H9 (cell line): Measurements from ENCODE around the gene PER2. TPM values are rescaled to one million over a fixed set of nuclear protein-coding genes. Genes with fewer than 3 reads are reported as not detected.

Source experiments
- DNase-seq: peaks from one replicate; pipeline ENCODE4 v3.0.0-alpha.2; 2017
- H2AFZ ChIP-seq: one replicate; pipeline ENCODE4 v1.6.1; 2013; ENCODE audit warnings: mild to moderate bottlenecking, low read length, control low read depth, moderate library complexity
- H2AK5ac ChIP-seq: 2 replicates; pipeline ENCODE4 v1.6.1; 2013; ENCODE audit warnings: low read length, control low read depth, mixed read lengths; ENCODE audit not compliant: insufficient read length
- H2BK120ac ChIP-seq: one replicate; pipeline ENCODE4 v1.6.1; 2013; ENCODE audit warnings: low read depth, mild to moderate bottlenecking, low read length, control low read depth, inconsistent platforms; ENCODE audit not compliant: poor library complexity, severe bottlenecking
- H2BK12ac ChIP-seq: 2 replicates; pipeline ENCODE4 v1.6.1; 2013; ENCODE audit warnings: low read length, control low read depth, mixed read lengths, low read depth; ENCODE audit not compliant: insufficient read length
- H2BK15ac ChIP-seq: 2 replicates; pipeline ENCODE4 v1.6.1; 2013; ENCODE audit warnings: low read depth, low read length, control low read depth
- H2BK20ac ChIP-seq: one replicate; pipeline ENCODE4 v1.6.1; 2013; ENCODE audit warnings: low read depth, mild to moderate bottlenecking, low read length, control low read depth, inconsistent platforms; ENCODE audit not compliant: poor library complexity, severe bottlenecking
- H2BK5ac ChIP-seq: 2 replicates; pipeline ENCODE4 v1.6.1; 2013; ENCODE audit warnings: low read length, control low read depth, mixed read lengths; ENCODE audit not compliant: insufficient read length
- H3K14ac ChIP-seq: 2 replicates; pipeline ENCODE4 v1.6.1; 2013; ENCODE audit warnings: low read length, control low read depth; ENCODE audit not compliant: insufficient read depth
- H3K18ac ChIP-seq: 2 replicates; pipeline ENCODE4 v1.6.1; 2013; ENCODE audit warnings: low read depth, mild to moderate bottlenecking, mixed read lengths, low read length, control low read depth; ENCODE audit not compliant: insufficient read length
- H3K23ac ChIP-seq: 2 replicates; pipeline ENCODE4 v1.6.1; 2013; ENCODE audit warnings: low read length, control low read depth, mixed read lengths, low read depth; ENCODE audit not compliant: insufficient read length
- H3K23me2 ChIP-seq: 2 replicates; pipeline ENCODE4 v1.6.1; 2013; ENCODE audit warnings: low read depth, mild to moderate bottlenecking, mixed read lengths, low read length, control low read depth; ENCODE audit not compliant: insufficient read length, poor library complexity, severe bottlenecking
- H3K27ac ChIP-seq: 2 replicates; pipeline ENCODE4 v1.5.1; 2013; ENCODE audit warnings: low read length, control low read depth, mixed read lengths, low read depth; ENCODE audit not compliant: insufficient read length
- H3K27me3 ChIP-seq: 2 replicates; pipeline ENCODE4 v1.6.1; 2013; ENCODE audit warnings: low read length, control low read depth, inconsistent platforms; ENCODE audit not compliant: insufficient read depth
- H3K4ac ChIP-seq: 2 replicates; pipeline ENCODE4 v1.6.1; 2013; ENCODE audit warnings: low read depth, mild to moderate bottlenecking, control low read depth, inconsistent platforms, low read length, moderate library complexity
- H3K4me1 ChIP-seq: 2 replicates; pipeline ENCODE4 v1.6.1; 2013; ENCODE audit warnings: low read length, control low read depth, inconsistent platforms; ENCODE audit not compliant: insufficient read depth
- H3K4me2 ChIP-seq: 2 replicates; pipeline ENCODE4 v1.6.1; 2013; ENCODE audit warnings: low read length, control low read depth, mixed read lengths; ENCODE audit not compliant: insufficient read length, insufficient read depth
- H3K56ac ChIP-seq: 2 replicates; pipeline ENCODE4 v1.6.1; 2013; ENCODE audit warnings: low read depth, mild to moderate bottlenecking, mixed read lengths, low read length, control low read depth; ENCODE audit not compliant: insufficient read length
- H3K79me1 ChIP-seq: 2 replicates; pipeline ENCODE4 v1.6.1; 2013; ENCODE audit warnings: low read depth, mild to moderate bottlenecking, moderate library complexity, low read length, control low read depth, inconsistent platforms; ENCODE audit not compliant: insufficient read depth, poor library complexity, severe bottlenecking
- H3K79me2 ChIP-seq: 2 replicates; pipeline ENCODE4 v1.6.1; 2013; ENCODE audit warnings: low read length, control low read depth, inconsistent platforms; ENCODE audit not compliant: insufficient read depth
- H3K9ac ChIP-seq: 2 replicates; pipeline ENCODE4 v1.6.1; 2013; ENCODE audit warnings: low read length, control low read depth, mixed read lengths; ENCODE audit not compliant: insufficient read length; ENCODE audit errors: extremely low read depth
- H3K9me3 ChIP-seq: one replicate; pipeline ENCODE4 v1.6.1; 2013; ENCODE audit warnings: low read depth, low read length, inconsistent platforms; ENCODE audit not compliant: control insufficient read depth
- H3T11ph ChIP-seq: one replicate; pipeline ENCODE4 v1.6.1; 2013; ENCODE audit warnings: mild to moderate bottlenecking, low read length, control low read depth, inconsistent platforms
- H4K20me1 ChIP-seq: one replicate; pipeline ENCODE4 v1.6.1; 2013; ENCODE audit not compliant: control insufficient read depth, insufficient read length, insufficient read depth
- H4K5ac ChIP-seq: 2 replicates; pipeline ENCODE4 v1.6.1; 2013; ENCODE audit warnings: low read depth, mild to moderate bottlenecking, mixed read lengths, low read length, control low read depth; ENCODE audit not compliant: insufficient read length
- H4K8ac ChIP-seq: replicated peaks from 2 replicates; pipeline ENCODE4 v1.6.1; 2013; ENCODE audit warnings: low read length, control low read depth, mixed read lengths, low read depth; ENCODE audit not compliant: insufficient read length
- H4K91ac ChIP-seq: 2 replicates; pipeline ENCODE4 v1.6.1; 2013; ENCODE audit warnings: low read depth, mild to moderate bottlenecking, moderate library complexity, mixed read lengths, low read length, control low read depth; ENCODE audit not compliant: insufficient read length
- H3K27ac Mint-ChIP-seq, 3 experiments: 2 replicates in 2 of 3; 3 replicates in 1 of 3; pipeline ENCODE4 v1.8.0; 2020 to 2021; ENCODE audit warnings: mixed read lengths in 3 of 3, mild to moderate bottlenecking in 1 of 3, moderate library complexity in 1 of 3
- H3K27me3 Mint-ChIP-seq: 2 replicates; pipeline ENCODE4 v1.8.0; 2021; ENCODE audit warnings: low read depth, mild to moderate bottlenecking, moderate library complexity, mixed read lengths
- H3K36me3 Mint-ChIP-seq, 3 experiments: 2 replicates in 2 of 3; 3 replicates in 1 of 3; pipeline ENCODE4 v1.8.0; 2020 to 2021; ENCODE audit warnings: low read depth in 3 of 3, mixed read lengths in 3 of 3; ENCODE audit not compliant: insufficient read depth in 1 of 3
- H3K4me1 Mint-ChIP-seq, 2 experiments: 2 replicates each; pipeline ENCODE4 v1.8.0; 2020; ENCODE audit warnings: mixed read lengths in 2 of 2
- H3K4me3 Mint-ChIP-seq, 2 experiments: 2 replicates in 1 of 2; 3 replicates in 1 of 2; pipeline ENCODE4 v1.8.0; 2020 to 2021; ENCODE audit warnings: mild to moderate bottlenecking in 2 of 2, mixed read lengths in 2 of 2, moderate library complexity in 1 of 2
- H3K9me3 Mint-ChIP-seq, 2 experiments: 2 replicates in 1 of 2; 3 replicates in 1 of 2; pipeline ENCODE4 v1.8.0; 2020; ENCODE audit warnings: mild to moderate bottlenecking in 2 of 2, mixed read lengths in 2 of 2, moderate library complexity in 1 of 2
- WGBS: extraction: QIAGEN DNeasy Blood & Tissue Kit; methylation state at CpG from one replicate; pipeline ENCODE4 v1.1.7; 2013; ENCODE audit warnings: missing lambda C conversion rate, low lambda C conversion rate, mixed read lengths; ENCODE audit not compliant: insufficient read length; ENCODE audit errors: extremely low coverage; 5-methylcytosine and 5-hydroxymethylcytosine counted together
- total RNA-seq: library from RNA; stranded (reverse); gene quantifications from 2 replicates; pipeline ENCODE4 v1.2.1, GENCODE V29; 2021
- TF ChIP-seq, protein P1 (sequence below): fragments of 200-600 bp; sonication (generic); conservative IDR thresholded peaks from 3 replicates; pipeline ENCODE4 v1.8.0; 2021; ENCODE audit warnings: antibody characterized with exemption, mild to moderate bottlenecking

The PER2 gene
- total RNA-seq, 1 experiment from 2014 or later, result 12.9 TPM

DNA sequence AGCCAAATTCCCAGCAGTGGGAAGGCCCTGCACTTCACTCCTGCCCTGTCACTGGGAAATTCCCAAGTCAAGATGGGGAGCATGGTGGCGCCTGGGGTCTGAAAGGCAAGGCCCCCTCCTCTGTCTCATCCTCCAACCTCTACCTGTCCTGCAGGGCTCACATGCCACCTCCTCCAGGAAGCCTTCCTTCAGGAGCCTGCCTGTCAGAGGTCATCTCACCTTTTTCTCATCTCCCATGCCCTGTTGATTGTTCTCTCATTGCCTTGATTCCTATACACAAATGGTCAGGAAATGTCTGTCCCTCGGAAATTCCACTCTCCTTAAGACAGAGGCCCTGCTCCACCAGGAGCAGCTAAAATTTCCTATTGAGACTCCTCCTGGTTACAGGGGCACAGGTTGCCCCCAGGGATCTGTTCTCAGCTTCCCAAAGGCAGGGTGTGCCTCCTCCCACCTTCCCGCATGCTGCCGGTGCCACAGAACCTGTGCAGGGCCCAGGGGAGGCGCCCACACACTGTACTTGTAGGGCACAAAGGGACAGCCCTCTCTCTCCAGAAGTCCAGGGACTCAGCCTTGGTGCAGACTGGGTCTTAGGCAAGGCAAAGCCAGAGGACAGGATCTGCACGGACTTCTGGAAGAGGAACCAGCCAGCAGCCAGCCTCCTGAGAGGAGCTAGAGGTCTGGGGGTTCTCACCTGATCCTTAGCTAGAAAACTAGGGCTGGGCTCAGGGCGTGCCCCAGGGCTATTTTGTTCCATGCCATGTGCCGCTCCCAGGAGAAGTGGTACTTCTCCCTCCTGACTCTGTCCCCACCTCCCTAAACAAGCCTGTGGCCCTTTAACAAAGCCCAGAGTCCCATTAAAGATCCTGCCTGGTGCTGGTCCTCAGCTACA, 61.5 kb downstream of the PER2 start:
- Histone ChIP-seq H2BK5ac (no peak overlapping the region), H2BK15ac (no peak overlapping the region), H2AK5ac (no peak overlapping the region), H3K4me1 (peaks cover 3% of the 10 kb centered on the region; the same call in 1 of the 2 replicates), H3K9ac (no peak overlapping the region), H3K27ac (no peak overlapping the region), H3K18ac (no peak overlapping the region), H3K23me2 (peaks cover 9% of the 10 kb centered on the region), H3T11ph (no peak overlapping the region), H3K27me3 (peaks cover 8% of the 10 kb centered on the region; the same call in 1 of the 2 replicates), H3K79me1 (no peaks in the 10 kb centered on the region), H3K9me3 (no peaks in the 10 kb centered on the region), H4K20me1 (no peaks in the 10 kb centered on the region), H2BK120ac (no peak overlapping the region), H2BK12ac (no peak overlapping the region), H3K79me2 (no peaks in the 10 kb centered on the region), H3K56ac (no peak overlapping the region), H3K14ac (no peak overlapping the region; the same call in 1 of the 2 replicates), H4K91ac (no peak overlapping the region), H4K5ac (no peak overlapping the region), H2BK20ac (no peak overlapping the region), H3K4ac (no peak overlapping the region; the same call in 1 of the 2 replicates), H4K8ac (no peak overlapping the region), H3K4me2 (no peak overlapping the region), H2AFZ (no peak overlapping the region), H3K23ac (no peak overlapping the region)
- DNase-seq, result no peak
- H3K4me3 Mint-ChIP-seq, result no peak overlapping the region
- peaks cover 12 to 14% of the 10 kb centered on the region in 2 experiments for H3K4me1 Mint-ChIP-seq
- H3K27ac Mint-ChIP-seq, result no peak overlapping the region; a peak in 1 of 7 replicates
- TF ChIP-seq, protein P1, sequence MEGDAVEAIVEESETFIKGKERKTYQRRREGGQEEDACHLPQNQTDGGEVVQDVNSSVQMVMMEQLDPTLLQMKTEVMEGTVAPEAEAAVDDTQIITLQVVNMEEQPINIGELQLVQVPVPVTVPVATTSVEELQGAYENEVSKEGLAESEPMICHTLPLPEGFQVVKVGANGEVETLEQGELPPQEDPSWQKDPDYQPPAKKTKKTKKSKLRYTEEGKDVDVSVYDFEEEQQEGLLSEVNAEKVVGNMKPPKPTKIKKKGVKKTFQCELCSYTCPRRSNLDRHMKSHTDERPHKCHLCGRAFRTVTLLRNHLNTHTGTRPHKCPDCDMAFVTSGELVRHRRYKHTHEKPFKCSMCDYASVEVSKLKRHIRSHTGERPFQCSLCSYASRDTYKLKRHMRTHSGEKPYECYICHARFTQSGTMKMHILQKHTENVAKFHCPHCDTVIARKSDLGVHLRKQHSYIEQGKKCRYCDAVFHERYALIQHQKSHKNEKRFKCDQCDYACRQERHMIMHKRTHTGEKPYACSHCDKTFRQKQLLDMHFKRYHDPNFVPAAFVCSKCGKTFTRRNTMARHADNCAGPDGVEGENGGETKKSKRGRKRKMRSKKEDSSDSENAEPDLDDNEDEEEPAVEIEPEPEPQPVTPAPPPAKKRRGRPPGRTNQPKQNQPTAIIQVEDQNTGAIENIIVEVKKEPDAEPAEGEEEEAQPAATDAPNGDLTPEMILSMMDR, result no peak
- no peaks in the 10 kb centered on the region; a peak in 1 of 5 replicates for H3K9me3 Mint-ChIP-seq
- H3K27me3 Mint-ChIP-seq, result peaks cover 41% of the 10 kb centered on the region
- no CpG with 5 or more reads among the region's 8 CpGs for WGBS
- peaks cover 0 to 2% (median 0%) of the 10 kb centered on the region in 3 experiments; a peak in 1 of 7 replicates for H3K36me3 Mint-ChIP-seq
